HG02798 (cell line): Measurements from ENCODE around the gene FAF1.

Source experiments
- ATAC-seq: cut with Tn5 transposase; IDR thresholded peaks from one replicate; pipeline ENCODE4 v1.9.1; 2021; ENCODE audit warnings: mild to moderate bottlenecking; ENCODE audit not compliant: unreplicated experiment, poor library complexity

Gene FAF1

DNA sequence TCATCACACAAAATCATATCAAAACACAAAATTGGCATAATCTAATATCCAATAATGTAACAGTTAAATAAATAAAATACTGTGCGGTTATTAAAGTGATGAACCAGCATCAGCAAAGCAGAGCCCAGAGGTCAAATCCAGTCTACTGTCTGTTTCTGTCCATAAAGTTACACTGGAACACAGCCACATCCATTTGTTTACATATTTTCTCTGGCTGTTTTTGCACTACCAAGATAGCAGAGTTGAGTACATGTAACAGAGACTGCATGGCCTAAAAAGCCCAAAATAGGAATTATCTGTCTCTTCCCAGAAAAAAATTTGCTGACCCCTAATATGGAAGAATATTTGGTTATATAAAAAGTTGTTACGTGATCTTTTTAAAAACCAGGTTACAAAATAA is 294.7 kb downstream of the FAF1 start:
- no peak for ATAC-seq

DNA sequence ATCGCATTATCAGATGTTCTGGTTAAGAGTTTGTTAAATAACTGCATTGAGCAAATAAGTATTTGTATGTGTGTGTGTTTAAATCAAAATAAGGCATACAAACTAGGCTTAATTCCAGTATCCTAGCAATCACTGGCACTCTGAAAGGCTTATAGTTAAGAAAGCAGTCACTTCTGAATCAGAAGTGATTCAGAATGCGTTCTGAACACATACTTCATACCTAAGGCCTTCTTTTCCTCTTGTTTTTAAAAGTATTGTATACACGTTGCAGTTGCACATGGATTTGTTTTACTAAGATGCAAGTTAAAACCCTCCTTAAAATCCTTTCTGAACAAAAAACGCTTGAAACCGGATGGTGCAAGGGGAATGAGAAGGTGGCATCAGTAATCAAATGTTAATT is 298.4 kb downstream of the FAF1 start:
- no peak for ATAC-seq

DNA sequence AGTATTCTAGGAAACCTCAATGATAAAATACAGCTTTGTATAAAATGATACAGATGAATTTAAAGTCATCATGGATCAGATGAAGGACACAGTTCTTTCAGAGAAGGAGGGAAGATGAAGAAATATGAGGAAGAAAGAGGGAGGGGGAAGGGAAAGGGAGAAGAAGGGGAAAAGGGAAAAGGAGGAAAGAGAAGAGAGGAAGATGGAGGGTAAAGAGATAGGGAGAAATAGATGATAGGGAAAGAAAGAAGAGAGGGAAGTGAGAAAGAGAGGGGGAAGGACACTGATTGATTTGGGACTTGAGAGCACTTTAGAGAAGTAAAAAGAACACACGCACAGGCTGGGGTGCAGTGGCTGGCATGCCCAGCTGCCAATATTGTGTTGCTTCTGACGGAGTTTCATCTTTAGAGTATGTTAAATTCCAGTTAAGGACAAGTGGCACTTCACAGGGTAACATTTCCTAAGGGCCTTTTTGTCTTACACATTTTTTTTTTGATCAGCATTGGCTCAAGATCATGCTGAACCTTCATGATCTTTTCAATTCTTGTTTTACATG is 300.9 kb downstream of the FAF1 start:
- ATAC-seq: no peak

DNA sequence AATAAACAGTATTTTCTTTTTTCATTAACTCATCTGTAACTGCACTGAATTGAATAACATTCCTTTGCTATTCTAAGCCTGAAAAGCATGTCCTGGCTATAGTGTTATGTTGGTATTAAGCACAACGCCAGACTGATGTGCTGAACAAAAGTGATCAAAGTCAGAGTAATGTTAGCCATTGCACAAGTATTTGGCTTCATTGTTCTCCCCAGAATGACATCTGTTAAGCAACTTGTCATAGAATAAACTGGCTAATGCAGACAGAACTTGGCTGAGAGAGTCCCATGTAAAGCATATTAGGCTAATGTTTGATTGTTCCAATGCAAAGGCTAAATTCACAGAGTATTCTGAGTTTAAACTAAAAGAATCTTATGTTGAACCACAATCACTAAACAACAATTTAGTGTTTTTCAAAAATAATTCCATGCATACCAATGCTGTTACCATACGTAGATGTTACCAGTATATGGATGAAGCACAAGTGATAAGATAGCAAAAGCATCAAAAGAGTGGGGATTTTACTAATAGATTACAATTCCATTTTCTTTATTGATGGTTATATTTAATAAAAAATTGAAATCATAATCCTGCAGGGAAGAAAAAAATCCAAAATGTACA is 301.5 kb downstream of the FAF1 start:
- no peak for ATAC-seq

DNA sequence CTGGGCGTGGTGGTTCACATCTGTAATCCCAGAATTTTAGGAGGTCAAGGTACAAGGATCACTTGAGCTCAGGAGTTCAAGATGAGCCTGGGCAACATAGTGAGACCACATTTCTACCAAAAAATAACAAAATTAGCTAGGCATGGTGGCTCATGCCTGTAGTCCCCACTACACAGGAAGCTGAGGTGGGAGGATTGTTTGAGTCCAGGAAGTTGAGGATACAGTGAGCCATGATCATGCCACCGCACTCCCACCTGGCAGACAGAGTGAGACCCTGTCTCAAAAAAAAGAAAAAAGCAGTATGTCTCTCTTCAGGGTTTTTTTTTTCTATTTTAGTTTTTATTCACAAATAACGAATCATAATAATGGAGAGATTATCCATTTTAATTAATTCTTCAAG is 303.1 kb downstream of the FAF1 start:
- ATAC-seq: no peak

DNA sequence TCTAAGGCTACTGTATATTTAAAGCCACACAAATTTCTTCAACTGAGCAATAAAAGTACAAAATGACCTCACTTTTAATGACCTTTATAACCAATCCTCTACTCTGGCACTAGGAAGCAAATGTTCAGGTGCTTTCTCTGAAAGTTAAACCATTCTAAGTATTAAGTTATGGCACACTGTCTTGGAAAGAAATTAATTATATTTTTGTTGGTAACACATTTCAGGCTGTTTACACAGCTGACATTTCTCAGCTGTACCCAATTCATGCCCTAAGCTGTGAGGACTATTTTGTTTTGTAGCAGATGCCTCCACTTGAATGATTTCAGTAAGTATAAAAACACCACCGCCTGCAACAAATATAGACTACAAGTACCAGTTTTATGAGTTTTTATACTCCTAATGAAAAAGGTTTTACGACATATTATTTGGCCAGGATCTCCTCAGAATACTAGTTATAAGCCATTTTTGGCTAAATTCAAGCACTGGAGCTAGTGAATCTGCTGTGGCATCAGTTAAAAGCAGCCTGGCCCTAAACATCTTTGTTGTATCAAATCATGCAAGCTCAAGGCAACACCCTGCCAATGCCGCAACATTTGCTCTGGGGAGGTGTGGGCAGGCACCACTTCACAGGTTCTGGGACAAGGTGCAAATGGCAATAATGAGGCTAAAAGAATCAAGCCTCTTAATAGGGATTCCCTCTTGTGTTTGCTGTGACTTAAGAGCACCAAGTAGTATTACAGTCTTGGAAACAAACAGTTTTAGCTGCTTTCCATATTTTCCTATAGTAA is 308.4 kb downstream of the FAF1 start:
- no peak for ATAC-seq

DNA sequence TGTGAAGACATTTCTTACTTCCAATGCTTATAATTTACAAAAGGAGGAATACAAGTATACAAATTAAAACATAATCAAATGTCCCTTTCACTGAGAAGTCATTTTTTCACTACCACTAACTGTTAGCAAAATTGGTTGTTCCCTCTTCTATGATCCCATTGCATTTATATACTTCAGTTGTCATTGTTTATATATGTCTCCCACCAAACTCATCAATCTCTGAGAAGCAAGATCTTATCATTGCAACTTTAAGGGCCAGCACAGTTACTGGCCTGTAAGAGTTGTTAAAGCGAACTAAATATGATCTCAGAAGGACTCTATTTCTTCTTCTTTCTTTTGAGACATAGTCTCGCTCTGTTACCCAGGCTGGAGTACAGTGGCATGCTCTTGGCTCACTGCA is 313.5 kb downstream of the FAF1 start:
- no peak for ATAC-seq

DNA sequence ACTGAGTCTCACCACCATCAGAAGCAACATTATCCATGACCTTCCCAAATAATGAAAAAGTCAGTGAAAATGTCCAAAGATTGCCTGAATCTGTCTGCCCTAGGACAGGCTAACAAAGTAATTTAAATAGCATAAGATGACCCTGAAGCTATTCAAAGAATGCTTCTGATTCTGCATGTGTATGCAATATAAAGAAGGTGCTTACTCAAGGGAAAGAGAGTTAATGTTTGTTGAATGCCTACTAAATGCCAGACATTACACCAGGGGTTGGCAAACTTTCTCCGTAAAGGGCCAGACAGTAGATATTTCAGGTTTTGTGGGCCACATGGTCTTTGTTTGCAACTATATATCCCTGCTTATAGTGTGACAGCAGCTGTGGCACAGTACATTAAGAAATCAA is 314.9 kb downstream of the FAF1 start:
- ATAC-seq: no peak

DNA sequence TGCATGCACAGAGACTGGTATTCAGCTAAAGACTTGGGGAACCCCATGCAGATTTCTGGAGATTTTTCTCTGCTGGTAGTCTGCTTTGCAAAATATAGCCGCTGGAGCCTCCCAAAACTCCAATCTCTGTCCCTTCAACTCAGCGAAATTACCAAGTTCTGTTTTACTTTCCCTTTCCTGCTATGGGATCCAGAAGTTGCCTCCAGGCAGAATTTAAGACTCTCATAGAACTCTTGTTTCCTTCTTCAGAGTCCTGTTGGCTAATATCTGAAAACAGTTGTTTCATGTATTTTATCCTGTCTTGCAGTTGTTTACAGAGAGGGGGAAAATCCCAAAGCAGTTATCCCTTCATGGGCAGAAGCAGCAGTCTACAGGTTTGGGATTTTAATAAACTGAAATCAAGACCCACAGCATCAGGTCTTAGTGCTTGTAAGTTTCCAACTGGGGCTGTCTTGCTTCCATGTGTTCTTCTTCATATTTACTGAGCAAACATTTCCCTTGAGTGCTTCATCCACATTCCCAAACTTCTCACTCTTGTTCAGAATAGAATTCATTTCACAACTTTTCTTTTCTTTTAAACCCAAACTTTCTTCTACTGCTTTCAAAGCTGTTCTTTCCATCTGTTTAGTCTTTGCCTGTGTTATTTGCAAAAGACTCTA is 315.5 kb downstream of the FAF1 start:
- ATAC-seq: no peak

DNA sequence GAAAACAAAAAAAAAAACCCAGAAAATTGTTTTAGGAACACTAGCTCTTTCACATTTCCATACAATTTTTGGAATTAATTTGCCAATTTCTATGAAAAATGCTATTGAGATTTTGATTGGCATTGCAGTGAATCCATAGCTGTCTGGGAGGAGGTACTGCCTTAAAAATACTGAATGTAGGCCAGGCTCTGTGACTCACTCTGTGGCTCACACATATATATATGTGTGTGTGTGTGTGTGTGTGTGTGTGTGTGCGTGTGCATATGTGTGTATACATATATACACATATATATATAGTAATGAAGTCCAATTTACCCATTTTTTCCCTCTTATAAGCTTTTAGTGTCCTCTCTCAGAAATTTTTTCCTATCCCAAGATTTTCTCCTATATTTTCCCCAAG is 322.6 kb downstream of the FAF1 start:
- no peak for ATAC-seq

DNA sequence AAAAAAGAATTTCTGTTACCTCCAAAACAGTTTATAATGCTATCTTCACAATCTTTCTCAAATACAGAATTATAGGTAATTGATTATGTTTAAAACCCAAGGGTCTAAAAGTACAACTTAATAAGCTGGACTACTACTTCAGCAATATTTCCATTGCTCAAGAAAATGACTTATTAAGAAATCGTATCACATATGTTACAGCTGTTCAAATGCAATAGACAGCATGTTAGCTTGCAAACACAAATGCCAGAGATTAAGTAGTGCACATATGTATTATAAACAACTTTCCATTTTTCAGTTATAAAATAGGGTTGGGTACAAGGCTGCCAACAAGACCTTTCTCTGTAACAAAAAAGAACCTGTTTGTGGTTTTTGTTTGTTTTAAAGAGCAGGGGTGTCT is 325.8 kb downstream of the FAF1 start:
- no peak for ATAC-seq

DNA sequence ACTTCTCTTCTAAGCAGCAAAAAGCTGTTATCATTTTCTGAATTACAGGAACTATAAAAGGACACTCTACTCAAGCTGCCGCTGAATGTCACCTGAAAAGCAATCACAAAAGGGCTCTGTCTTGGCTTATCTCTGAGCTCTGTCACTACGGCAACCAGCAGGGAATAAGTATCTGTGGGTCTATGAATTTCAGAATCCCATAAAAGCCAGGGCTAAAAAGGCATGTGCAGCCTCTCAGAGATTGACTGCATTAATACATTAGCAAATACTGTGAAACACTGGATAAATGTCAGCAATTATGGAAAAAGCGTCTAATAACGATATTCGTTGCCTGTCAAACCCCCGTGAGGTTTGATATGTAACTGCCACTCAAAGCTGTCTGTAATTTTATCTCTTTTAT is 326.6 kb downstream of the FAF1 start:
- no peak for ATAC-seq

DNA sequence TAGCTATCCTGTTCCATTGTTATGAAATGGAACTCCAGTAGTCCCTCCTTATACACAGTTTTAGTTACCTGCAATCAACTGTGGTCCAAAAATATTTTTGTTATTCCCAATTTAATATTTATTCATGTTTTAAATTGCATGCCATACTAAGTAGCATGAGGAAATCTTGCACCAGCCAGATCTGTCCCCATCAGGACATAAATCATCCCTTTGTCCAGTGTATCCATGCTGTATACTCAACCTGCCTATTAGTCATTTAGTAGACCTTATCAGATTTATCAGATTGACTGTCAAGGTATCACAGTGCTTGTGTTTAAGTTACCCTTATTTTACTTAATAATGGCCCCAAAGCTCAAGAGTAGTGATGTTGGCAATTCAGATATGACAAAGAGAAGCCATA is 328.9 kb downstream of the FAF1 start:
- no peak for ATAC-seq

DNA sequence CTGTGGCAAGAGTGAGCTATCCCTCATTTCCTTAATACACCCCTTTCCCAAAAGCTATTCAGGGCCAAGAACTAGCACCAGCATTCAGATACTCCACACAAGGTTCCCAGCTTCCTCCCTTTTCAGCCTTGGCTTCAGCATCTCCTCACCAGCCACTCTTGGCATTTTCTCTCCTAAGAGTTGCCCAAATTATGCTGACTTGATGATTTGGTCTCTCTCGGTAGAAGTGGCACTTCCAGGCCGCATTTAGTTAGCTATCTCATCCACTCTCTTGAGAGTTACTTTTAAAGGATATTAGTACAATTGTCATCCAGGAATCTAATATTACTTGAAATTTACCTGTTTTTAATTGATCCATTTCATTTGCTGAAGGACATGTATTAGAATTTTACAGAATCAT is 337.8 kb downstream of the FAF1 start:
- no peak for ATAC-seq

DNA sequence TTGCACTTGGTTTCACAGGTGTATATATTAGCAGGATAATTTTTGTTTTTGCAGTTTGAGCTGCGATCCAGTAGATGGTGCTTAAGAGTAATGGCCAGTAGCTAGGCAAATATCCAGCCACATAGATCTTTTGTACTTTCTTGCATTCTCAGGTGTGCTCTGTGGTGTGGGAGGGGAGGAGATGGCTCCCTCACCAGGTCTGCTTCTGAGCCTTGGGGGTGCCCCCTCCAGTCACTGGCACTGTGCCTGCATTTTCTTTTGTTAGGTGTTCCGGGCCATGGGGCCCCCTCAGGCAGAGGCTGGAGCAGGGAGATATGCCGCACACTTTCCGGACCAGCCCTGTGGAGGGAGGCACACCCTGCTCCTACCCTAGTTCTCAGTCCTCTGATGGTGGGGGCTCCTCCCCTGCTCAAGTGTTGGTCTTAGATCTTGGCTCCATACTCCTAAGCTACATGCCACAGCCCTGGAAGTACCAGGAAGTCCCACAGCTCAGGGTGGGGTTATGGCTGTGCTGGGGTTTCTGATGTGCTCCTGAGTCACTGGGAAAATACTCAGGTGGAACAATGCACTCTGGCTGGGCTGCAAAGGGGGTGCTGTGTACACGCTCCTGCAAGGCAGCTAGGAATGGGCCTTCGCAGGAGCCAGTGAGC is 339.3 kb downstream of the FAF1 start:
- ATAC-seq: no peak

DNA sequence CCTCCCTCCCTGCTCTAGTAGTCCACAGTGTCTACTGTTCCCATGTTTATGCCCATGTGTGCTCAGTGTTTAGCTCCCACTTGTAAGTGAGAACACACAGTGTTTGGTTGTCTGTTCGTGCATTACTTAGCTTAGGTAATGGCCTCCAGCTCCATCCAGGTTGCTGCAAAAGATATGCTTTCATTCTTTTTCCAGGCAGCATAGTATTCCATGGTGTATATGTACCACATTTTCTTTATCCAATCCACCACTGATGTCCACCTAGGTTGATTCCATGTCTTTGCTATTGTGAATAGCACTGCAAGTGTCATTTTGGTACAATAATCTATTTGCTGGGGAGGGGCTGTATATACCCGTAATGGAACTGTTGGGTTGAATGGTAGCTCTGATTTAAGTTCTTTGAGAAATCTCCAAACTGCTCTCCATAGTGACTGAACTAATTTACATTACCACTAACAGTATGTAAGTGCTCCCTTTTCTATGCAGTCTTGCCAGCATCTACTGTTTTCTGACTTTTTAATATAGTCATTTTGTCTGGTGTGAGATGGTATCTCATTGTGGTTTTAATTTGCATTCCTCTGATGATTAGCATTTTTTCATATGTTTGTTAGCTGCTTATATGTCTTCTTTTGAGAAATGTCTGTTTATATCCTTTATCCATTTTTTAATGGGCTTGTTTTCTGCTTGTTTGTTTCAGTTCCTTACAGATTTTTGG is 344.9 kb downstream of the FAF1 start:
- ATAC-seq: no peak

DNA sequence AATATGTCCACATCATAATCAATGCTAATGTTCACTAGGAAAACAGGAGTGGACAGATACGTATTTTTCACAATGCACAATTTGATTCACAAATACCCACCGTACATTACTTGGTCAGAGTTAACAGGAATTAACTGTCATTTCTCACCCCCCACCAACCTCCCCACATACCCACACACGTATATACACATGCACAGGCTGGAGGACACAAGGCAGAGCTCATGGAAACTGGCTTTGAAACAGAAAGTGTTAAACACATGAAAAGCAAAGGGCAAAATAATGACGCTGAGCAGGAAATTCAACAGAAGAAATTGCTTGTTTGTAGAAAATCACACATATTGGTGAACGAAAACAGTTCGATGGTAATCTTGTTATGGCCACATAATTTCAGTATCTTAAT is 348.4 kb downstream of the FAF1 start:
- no peak for ATAC-seq

DNA sequence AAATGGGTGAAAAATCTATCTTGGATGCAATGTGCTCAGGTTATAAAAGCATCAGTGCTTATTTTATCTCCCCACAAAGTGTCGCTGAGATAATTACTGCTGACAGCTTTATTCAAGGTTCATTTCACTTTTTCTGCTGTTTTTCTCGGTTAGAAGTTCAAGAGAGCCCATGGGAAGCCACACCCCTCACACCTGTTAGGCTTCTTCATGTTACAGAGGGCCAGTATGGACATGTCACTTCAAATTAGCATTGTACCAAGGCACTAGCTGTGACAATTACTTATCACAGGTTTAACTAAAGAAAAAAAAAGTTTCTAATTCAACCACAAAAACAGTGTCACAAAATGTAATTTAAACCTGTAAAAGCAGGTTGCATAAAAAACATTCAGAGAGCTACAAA is 349.5 kb downstream of the FAF1 start:
- peak; percentile 89 for ATAC-seq

DNA sequence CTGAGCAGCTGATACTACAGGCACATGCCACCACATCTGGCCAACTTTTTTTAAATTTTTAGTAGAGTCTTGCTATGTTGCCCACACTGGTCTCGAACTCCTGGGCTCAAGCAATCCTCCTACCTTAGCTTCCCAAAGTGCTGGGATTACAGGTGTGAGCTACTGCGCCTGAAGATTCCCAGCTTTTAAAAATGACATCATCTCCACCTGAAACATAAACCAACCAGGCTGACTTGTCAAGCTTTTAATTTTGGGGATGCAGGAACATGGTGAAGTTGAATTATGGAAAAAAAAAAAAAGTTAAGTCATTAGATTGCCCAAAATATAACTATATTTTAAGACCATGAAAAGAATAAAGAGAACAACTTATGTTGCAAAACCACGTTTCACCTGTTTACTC is 350.6 kb downstream of the FAF1 start:
- ATAC-seq: no peak

DNA sequence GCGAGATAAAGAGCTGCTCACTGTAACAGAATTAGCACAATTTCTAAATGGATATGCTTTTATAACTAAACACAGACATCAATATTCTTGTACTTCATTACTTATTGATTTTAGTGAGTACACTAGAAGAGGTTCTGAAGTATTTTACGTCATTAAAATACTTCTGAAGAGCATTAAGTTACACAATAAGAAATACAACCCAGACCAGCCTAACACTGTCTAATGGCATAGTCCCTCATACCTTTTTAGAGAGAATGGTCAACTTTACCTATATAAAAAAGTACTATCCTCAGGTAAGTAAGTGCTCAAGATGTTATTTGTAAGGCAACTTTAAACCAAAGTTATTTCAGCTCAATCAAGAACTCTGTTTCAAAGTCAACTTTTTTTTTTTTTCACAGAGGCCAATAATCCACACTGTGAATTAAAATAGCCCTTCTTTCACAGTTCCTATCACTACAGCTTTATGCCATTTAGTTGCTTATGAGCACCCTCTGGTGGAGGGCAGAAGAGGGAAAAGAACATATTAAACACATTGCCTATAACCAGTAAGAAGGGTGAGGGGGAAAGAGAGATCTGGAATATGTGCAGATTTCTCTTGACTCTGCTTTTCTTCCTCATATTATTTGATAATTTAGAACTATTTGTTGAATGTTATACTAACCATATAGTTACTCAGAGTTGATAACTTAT is 354.7 kb downstream of the FAF1 start:
- no peak for ATAC-seq
